GM12878 (cell line): Measurements from ENCODE around the gene CAMTA1. TPM values are rescaled to one million over a fixed set of nuclear protein-coding genes. Genes with fewer than 3 reads are reported as not detected.

Experiments used
- ATAC-seq: fragments of 200-7000 bp; cut with Tn5 transposase; 3 replicates; pipeline ENCODE4 v1.9.1; 2020; ENCODE audit warnings: mild to moderate bottlenecking, moderate library complexity
- BruUV-seq: library from RNA; stranded (reverse); fragments of 400-500 nt; replicated peaks from 2 replicates; lab custom pipeline; 2021; lab: Mats Ljungman, UMichigan
- CTCF ChIA-PET: fragments of 300-600 bp; sonication (Branson Sonifier 250); formaldehyde crosslinking; extraction: SDS; loops from one replicate; lab custom pipeline; 2021; ENCODE audit warnings: inconsistent platforms; lab: Yijun Ruan, JAX
- POLR2A ChIA-PET: fragments of 350-600 bp; formaldehyde crosslinking; extraction: SDS; loops from one replicate; lab custom pipeline; 2021; ENCODE audit warnings: inconsistent platforms; lab: Charles Lee
- RAD21 ChIA-PET: fragments of 300-600 bp; sonication (Branson Sonifier 250); formaldehyde crosslinking; loops from one replicate; lab custom pipeline; 2023; ENCODE audit warnings: antibody characterized with exemption; ENCODE audit not compliant: unreplicated experiment; lab: Charles Lee
- SMC1A ChIA-PET: fragments of 300-600 bp; sonication (Branson Sonifier 250); formaldehyde crosslinking; loops from one replicate; lab custom pipeline; 2023; ENCODE audit not compliant: unreplicated experiment, uncharacterized antibody; lab: Charles Lee
- DNase-seq: peaks from one replicate; pipeline ENCODE4 v3.0.0-alpha.2; 2011; ENCODE audit warnings: low read depth, low spot score
- FAIRE-seq: peaks from 3 replicates; lab custom pipeline; 2011; peaks lifted over from hg19 to GRCh38; lab: Jason Lieb, UNC
- H2AFZ ChIP-seq: 2 replicates; pipeline ENCODE4 v1.6.0; 2011; ENCODE audit warnings: low read depth, low read length, control low read depth; ENCODE audit not compliant: control insufficient read depth
- H3K27ac ChIP-seq: 2 replicates; pipeline ENCODE4 v1.5.1; 2011; ENCODE audit warnings: control low read depth; ENCODE audit not compliant: control insufficient read depth, insufficient read depth
- H3K27me3 ChIP-seq, 2 experiments: replicated peaks in 1 of 2; 2 replicates each; pipeline versions ENCODE4 v1.6.0 to v1.6.1; 2011; ENCODE audit warnings: low read length in 1 of 2; ENCODE audit not compliant: control insufficient read depth in 2 of 2, insufficient read depth in 2 of 2
- H3K36me3 ChIP-seq, 2 experiments: 2 replicates each; pipeline ENCODE4 v1.5.1; 2011; ENCODE audit warnings: low read length in 1 of 2; ENCODE audit not compliant: control insufficient read depth in 2 of 2, insufficient read depth in 2 of 2
- H3K4me1 ChIP-seq: 2 replicates; pipeline ENCODE4 v1.6.1; 2011; ENCODE audit warnings: mild to moderate bottlenecking, low read length, moderate library complexity, mixed read lengths; ENCODE audit not compliant: control insufficient read depth, insufficient read depth
- H3K4me2 ChIP-seq: 2 replicates; pipeline ENCODE4 v1.6.0; 2011; ENCODE audit warnings: control low read depth; ENCODE audit not compliant: control insufficient read depth, insufficient read depth
- H3K4me3 ChIP-seq: fragments of 200-600 bp; sonication (generic); 2 replicates; pipeline ENCODE4 v1.5.1; 2016
- H3K79me2 ChIP-seq: 2 replicates; pipeline ENCODE4 v1.6.0; 2011; ENCODE audit warnings: low read length; ENCODE audit not compliant: control insufficient read depth, insufficient read depth
- H3K9ac ChIP-seq: 2 replicates; pipeline ENCODE4 v1.8.0; 2011; ENCODE audit warnings: low read length, control low read depth, mixed read lengths; ENCODE audit not compliant: control insufficient read depth, insufficient read depth
- H3K9me3 ChIP-seq: replicated peaks from 3 replicates; pipeline ENCODE4 v1.5.1; 2011; ENCODE audit warnings: mild to moderate bottlenecking, low read length; ENCODE audit not compliant: control insufficient read depth, insufficient read depth
- H4K20me1 ChIP-seq: 2 replicates; pipeline ENCODE4 v1.6.0; 2011; ENCODE audit not compliant: control insufficient read depth, insufficient read depth
- EZH2 ChIP-seq: IDR thresholded peaks from 2 replicates; pipeline ENCODE4 v1.6.1; 2012; ENCODE audit warnings: low read depth, mild to moderate bottlenecking, control low read depth, inconsistent platforms, low read length, borderline replicate concordance; ENCODE audit not compliant: control insufficient read depth
- KLF5 ChIP-seq: fragments of 450-650 bp; IDR thresholded peaks from 2 replicates; pipeline ENCODE4 v1.6.1; 2014; ENCODE audit warnings: mild to moderate bottlenecking; ENCODE audit not compliant: partially characterized antibody
- NR2C1 ChIP-seq: fragments of 450-650 bp; IDR thresholded peaks from 2 replicates; pipeline ENCODE4 v1.6.1; 2017; ENCODE audit warnings: antibody characterized with exemption, mild to moderate bottlenecking, moderate library complexity
- PKNOX1 ChIP-seq: fragments of 450-650 bp; IDR thresholded peaks from 2 replicates; pipeline ENCODE4 v1.6.1; 2016; ENCODE audit warnings: mild to moderate bottlenecking
- YY1 ChIP-seq: IDR thresholded peaks from 2 replicates; pipeline ENCODE4 v1.6.1; 2011; ENCODE audit warnings: low read depth, mild to moderate bottlenecking, low read length
- ZNF217 ChIP-seq: fragments of 450-650 bp; IDR thresholded peaks from 2 replicates; pipeline ENCODE4 v1.6.1; 2017; ENCODE audit warnings: antibody characterized with exemption, mild to moderate bottlenecking
- ZNF384 ChIP-seq: IDR thresholded peaks from 2 replicates; pipeline ENCODE4 v1.6.1; 2012; ENCODE audit warnings: low read depth, mild to moderate bottlenecking, low read length, improper control_type of control experiment, borderline replicate concordance
- WGBS: methylation state at CpG from one replicate; pipeline ENCODE4 v1.1.6; 2016; ENCODE audit warnings: low lambda C conversion rate; ENCODE audit not compliant: insufficient replicate concordance, insufficient coverage; ENCODE audit errors: missing lambda C conversion rate; 5-methylcytosine and 5-hydroxymethylcytosine counted together
- in situ Hi-C: fragments of 300-500 bp; cut with MboI; formaldehyde crosslinking; loops from 9 replicates; pipeline ENCODE4 v1.14.3; 2018; ENCODE audit warnings: mixed read lengths
- intact Hi-C: fragments of 100-400 bp; cut with micrococcal nuclease; formaldehyde crosslinking; loops from one replicate; pipeline ENCODE4 v1.14.2; 2022; ENCODE audit not compliant: unreplicated experiment
- polyA plus RNA-seq, 11 experiments: library from polyadenylated mRNA; depleted of rRNA in 4 of 11; unstranded in 6 of 11; stranded (reverse) in 5 of 11; fragments of >200 nt; fragmentation: Nextera tagmentation in 4 of 11; fragmentation: Illumina TruSeq in 1 of 11; extraction: Ambion mirVana in 4 of 11; extraction: Trizol in 1 of 11; gene quantifications; 1 replicate in 1 of 11; 2 replicates in 10 of 11; pipeline versions ENCODE4 v1.2.1 to v1.2.3, GENCODE V29; 2011 to 2016; ENCODE audit warnings: inconsistent platforms in 2 of 11, missing spikeins in 2 of 11, low read depth in 1 of 11
- total RNA-seq, 4 experiments: library from RNA; depleted of rRNA in 3 of 4; stranded (reverse); fragments of >200 nt in 3 of 4; fragmentation: Illumina TruSeq in 1 of 4; extraction: Trizol in 1 of 4; gene quantifications; 2 replicates each; pipeline versions ENCODE4 v1.2.1 to v1.2.3, GENCODE V29; 2013 to 2021

Gene CAMTA1
- total and polyA plus RNA-seq, 10 of the 15 experiments (the other 5 are each of a cell fraction or from before 2014, with no cell fraction given), result 37.7 to 148 (median 76.4) TPM

GRCh38 chr1:7104339-7104738 is 319.1 kb downstream of the CAMTA1 start:
- Histone ChIP-seq H3K27ac (no peak overlapping the region), H3K9ac (no peak overlapping the region), H4K20me1 (no peaks in the 10 kb centered on the region), H3K4me1 (no peaks in the 10 kb centered on the region; the same call in 1 of the 2 replicates), H3K9me3 (no peaks in the 10 kb centered on the region; the same call in 2 of the 3 replicates), H3K4me2 (no peak overlapping the region)
- no peak for FAIRE-seq
- ChIA-PET POLR2A (no interaction called here), SMC1A (no interaction called here), CTCF (no interaction called here)
- WGBS, result 0% methylated on average over 2 of the region's 2 CpGs
- intact Hi-C loops, result no loop called here
- no peak for TF ChIP-seq ZNF384
- TF ChIP-seq KLF5, result no peak
- TF ChIP-seq, all 136 proteins: peak for 0
- no peak overlapping the region for H2AFZ ChIP-seq
- in situ Hi-C loops, result no loop called here
- no peaks in the 10 kb centered on the region for H3K27me3 ChIP-seq
- no TSS peak for BruUV-seq
- no peaks in the 10 kb centered on the region for H3K79me2 ChIP-seq
- RAD21 ChIA-PET, result no interaction called here
- no peak for ATAC-seq
- no peaks in the 10 kb centered on the region for H3K36me3 ChIP-seq
- no peak overlapping the region for H3K4me3 ChIP-seq
- no peak for DNase-seq

- Histone ChIP-seq H3K79me2 (no peaks in the 10 kb centered on the region), H3K9ac (no peak overlapping the region), H3K4me3 (no peak overlapping the region), H3K4me1 (no peaks in the 10 kb centered on the region; the same call in 1 of the 2 replicates), H3K27me3 (no peaks in the 10 kb centered on the region), H3K27ac (no peak overlapping the region)
- intact Hi-C loops (no loop called here), in situ Hi-C loops (no loop called here)
- WGBS, result 62% methylated on average over 7 of the region's 7 CpGs
- FAIRE-seq (no peak), DNase-seq (no peak)
- RAD21 ChIA-PET, result no interaction called here
- SMC1A ChIA-PET, result no interaction called here
- CTCF ChIA-PET, result no interaction called here
- no TSS peak for BruUV-seq
- TF ChIP-seq EZH2 (no peak), ZNF217 (no peak), PKNOX1 (no peak), NR2C1 (no peak), YY1 (no peak)
- TF ChIP-seq, all 136 proteins: peak for 0
- H2AFZ ChIP-seq, result no peak overlapping the region
- H3K36me3 ChIP-seq, result no peaks in the 10 kb centered on the region
- no peak for ATAC-seq
- POLR2A ChIA-PET, result no interaction called here
- no peaks in the 10 kb centered on the region; the same call in 2 of the 3 replicates for H3K9me3 ChIP-seq
- H4K20me1 ChIP-seq, result no peaks in the 10 kb centered on the region
- no peak overlapping the region for H3K4me2 ChIP-seq
Observed at GRCh38 chr1:7105269-7105668, 320.0 kb downstream of the CAMTA1 start.
